Astrocyte of the cerebellum (primary cell): ENCODE results near the gene SNRK.

ENCODE experiments used
- DNase-seq: peaks from one replicate; pipeline ENCODE4 v3.0.0-alpha.2; 2011; ENCODE audit warnings: low read depth
- H3K4me3 ChIP-seq: 2 replicates; pipeline ENCODE4 v1.5.1; 2011; ENCODE audit warnings: mild to moderate bottlenecking, low read depth, low read length, moderate library complexity
- CTCF ChIP-seq: IDR thresholded peaks from 2 replicates; pipeline ENCODE4 v1.5.1; 2012; ENCODE audit warnings: low read length, low read depth, moderate library complexity, mild to moderate bottlenecking; ENCODE audit errors: missing control alignments
- in situ Hi-C: cut with HindIII; loops from 2 replicates; pipeline ENCODE4 v1.10.0; 2017; ENCODE audit warnings: low sequenced_read_pairs

Gene SNRK

GRCh38 chr3:43345246-43345645 is 58.9 kb downstream of the SNRK start:
- in situ Hi-C loops: no loop called here
- no peak for TF ChIP-seq CTCF
- DNase-seq: no peak
- no peak overlapping the region for H3K4me3 ChIP-seq

GRCh38 chr3:43345877-43346276 is 59.5 kb downstream of the SNRK start:
- no peak overlapping the region for H3K4me3 ChIP-seq
- no peak for TF ChIP-seq CTCF
- DNase-seq: no peak
- in situ Hi-C loops: no loop called here

GRCh38 chr3:43346978-43347749 is 60.8 kb downstream of the SNRK start:
- no peak for TF ChIP-seq CTCF
- in situ Hi-C loops: no loop called here
- DNase-seq: no peak
- H3K4me3 ChIP-seq: no peak overlapping the region

GRCh38 chr3:43347774-43348173 is 61.4 kb downstream of the SNRK start:
- in situ Hi-C loops: no loop called here
- no peak for TF ChIP-seq CTCF
- DNase-seq: no peak
- no peak overlapping the region for H3K4me3 ChIP-seq

GRCh38 chr3:43348350-43348749 is 62.0 kb downstream of the SNRK start:
- in situ Hi-C loops: no loop called here
- TF ChIP-seq CTCF: no peak
- no peak for DNase-seq
- H3K4me3 ChIP-seq: no peak overlapping the region

GRCh38 chr3:43348852-43349574 is 62.7 kb downstream of the SNRK start:
- TF ChIP-seq CTCF: no peak
- no peak for DNase-seq
- in situ Hi-C loops: no loop called here
- H3K4me3 ChIP-seq: no peak overlapping the region
